H1 (cell line): ENCODE results near the gene ANKFY1. TPM values are rescaled to one million over a fixed set of nuclear protein-coding genes. Genes with fewer than 3 reads are reported as not detected.

Experiments
- CHD7 ChIP-seq: fragments of 300-600 bp; sonication (generic); IDR thresholded peaks from 2 replicates; pipeline ENCODE4 v1.7.1; 2012; ENCODE audit warnings: low read length, moderate library complexity, mild to moderate bottlenecking, inconsistent platforms; ENCODE audit not compliant: insufficient replicate concordance
- GABPA ChIP-seq: IDR thresholded peaks from 2 replicates; pipeline ENCODE4 v1.6.1; 2011; ENCODE audit warnings: mild to moderate bottlenecking, low read length, moderate library complexity, borderline replicate concordance; ENCODE audit not compliant: insufficient read depth
- MAFK ChIP-seq: IDR thresholded peaks from 2 replicates; pipeline ENCODE4 v1.6.1; 2012; ENCODE audit warnings: low read depth, mild to moderate bottlenecking, improper control_type of control experiment, low read length
- TAF1 ChIP-seq: IDR thresholded peaks from 2 replicates; pipeline ENCODE4 v1.6.1; 2011; ENCODE audit warnings: mild to moderate bottlenecking, low read depth, low read length
- polyA plus RNA-seq, 7 experiments: library from polyadenylated mRNA; depleted of rRNA in 3 of 7; stranded (reverse) in 5 of 7; unstranded in 2 of 7; fragments of >200 nt in 5 of 7; fragments of 200-250 nt in 2 of 7; gene quantifications; 1 replicate in 5 of 7; 2 replicates in 1 of 7; 4 replicates in 1 of 7; pipeline versions ENCODE4 v1.2.1 to v1.2.3, GENCODE V29; 2011 to 2013; ENCODE audit warnings: missing spikeins in 2 of 7, mixed read lengths in 2 of 7
- total RNA-seq: library from RNA; stranded (reverse); fragmentation: NEBNext Ultra II Directional; extraction: Animal tissue kit (Norgen Biotek cat#: 25700); gene quantifications from 2 replicates; pipeline ENCODE4 v1.2.1, GENCODE V29; 2021

ANKFY1 gene
- total and polyA plus RNA-seq, 2 of the 8 experiments (the other 6 are each of a cell fraction or from before 2014, with no cell fraction given) = 28.3 to 45.3 TPM

DNA sequence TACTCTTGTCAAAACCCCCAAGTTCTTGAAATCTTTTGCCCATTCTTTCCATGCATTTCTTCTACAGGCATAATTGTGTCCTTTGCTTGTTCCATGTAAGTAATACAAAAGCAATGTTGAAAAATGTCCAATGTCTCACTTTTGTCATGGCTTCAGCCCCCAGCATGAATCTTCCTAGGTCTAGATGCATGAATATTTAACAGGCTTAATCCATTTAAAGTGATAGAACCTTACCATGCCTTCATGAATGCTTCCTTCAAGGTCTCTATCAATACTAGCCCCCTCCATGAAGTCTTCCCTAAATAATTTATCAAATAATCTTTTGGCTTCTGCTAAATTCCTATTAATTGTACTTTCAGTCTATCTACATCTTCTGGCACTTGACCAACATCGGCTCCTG is 46.1 kb upstream of the ANKFY1 start (continued):
- TF ChIP-seq CHD7 (no peak), GABPA (no peak), TAF1 (no peak), MAFK (no peak)
